Activated T-cell treated with anti-CD3 and anti-CD28 coated beads for 48 hours (primary cell): ENCODE results near the gene RNF217.
"Not testable (repeated sequence)": the region's sequence is repeated elsewhere in the genome, so short reads cannot be mapped to it uniquely, and the experiment has no call there.

Experiments
- DNase-seq: peaks from one replicate; pipeline ENCODE4 v3.0.0-alpha.2; 2020; ENCODE audit warnings: low read depth

Gene RNF217

GRCh38 chr6:125019281-125019680, 57.0 kb downstream of the RNF217 start:
- no peak for DNase-seq

DNA sequence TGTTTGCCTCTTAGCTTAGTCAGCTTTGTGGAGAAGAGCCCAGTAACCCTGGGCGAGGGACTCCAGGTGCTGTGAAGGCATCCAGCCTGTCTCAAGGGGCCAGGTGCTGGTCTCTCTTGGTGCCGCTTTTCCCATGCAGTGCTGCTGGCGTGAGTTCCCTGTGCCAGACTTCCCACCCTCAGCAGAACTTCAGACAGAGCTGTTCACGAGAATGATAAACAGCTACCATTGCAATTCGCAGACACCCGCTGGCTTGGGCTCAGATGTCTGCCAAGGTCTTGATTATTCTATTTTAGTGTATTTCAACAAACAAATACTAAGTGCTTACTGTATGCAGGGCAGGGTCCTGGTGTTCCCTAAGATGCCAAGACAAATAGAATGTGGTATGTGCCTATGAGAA, 57.7 kb downstream of the RNF217 start:
- DNase-seq, result no peak

DNA sequence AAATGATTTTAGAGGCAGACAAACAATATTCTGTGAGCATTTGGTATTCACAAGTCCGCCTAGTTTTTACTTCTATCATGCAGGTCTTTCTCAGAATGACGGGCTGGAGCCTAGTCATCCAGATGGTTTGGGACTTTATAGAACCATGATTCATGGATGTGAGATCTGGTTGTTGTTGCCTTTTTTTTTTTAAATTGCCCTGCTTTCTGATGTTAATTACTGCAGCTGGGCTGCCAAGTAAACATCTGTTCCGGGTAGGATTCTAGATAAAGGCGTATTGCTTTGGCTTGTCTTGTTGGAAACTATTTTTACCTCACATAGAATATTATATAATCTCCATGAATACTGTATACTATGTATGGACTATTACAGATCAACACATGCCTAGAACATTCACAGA, 58.1 kb downstream of the RNF217 start:
- no peak for DNase-seq

DNA sequence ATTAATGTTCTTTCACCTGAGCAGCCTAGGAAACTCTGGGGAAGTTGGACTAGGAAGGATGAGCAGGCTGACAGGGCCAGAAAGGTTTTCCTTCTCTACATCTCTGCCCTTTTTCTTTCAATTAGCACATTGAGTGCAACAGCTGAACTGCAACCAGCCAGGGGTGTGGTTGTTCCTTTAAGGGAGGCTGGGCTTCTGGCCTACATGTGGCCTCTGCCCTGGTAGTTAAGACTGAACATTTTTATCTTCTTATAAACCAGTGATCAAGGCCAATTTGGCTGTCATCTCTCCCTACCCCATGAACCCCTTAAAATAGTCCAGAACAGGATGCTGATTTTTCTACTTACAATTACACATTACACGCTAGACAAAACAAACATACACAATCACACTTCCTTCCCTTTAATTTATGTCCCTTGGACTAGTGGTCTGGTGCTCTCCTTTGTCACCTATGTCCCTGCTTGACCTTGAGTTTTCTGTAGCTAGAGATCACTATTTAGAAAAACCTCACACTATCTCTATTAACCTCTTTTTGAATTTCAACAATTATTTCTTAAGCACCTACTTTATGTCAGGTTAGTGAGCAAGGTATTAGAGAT, 60.3 kb downstream of the RNF217 start:
- DNase-seq, result no peak

GRCh38 chr6:125025164-125025854, 63.1 kb downstream of the RNF217 start:
- no peak for DNase-seq

- DNase-seq, result no peak
Measured at GRCh38 chr6:125027287-125027686, 65.0 kb downstream of the RNF217 start.

DNA sequence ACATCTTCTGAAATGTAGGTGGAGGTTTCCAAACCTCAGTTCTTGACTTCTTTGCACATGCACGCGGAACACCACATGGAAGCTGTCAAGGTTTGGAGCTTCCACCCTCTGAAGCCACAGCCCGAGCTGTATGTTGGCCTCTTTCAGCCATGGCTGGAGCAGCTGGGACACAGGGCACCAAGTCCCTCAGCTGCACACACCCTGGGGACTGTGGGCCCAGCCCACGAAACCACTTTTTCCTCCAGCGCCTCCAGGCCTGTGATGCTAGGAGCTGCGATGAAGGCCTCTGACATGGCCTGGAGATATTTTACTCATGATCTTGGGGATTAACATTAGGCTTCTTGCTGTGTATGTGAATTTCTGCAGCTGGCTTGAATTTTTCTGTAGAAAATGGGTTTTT, 68.7 kb downstream of the RNF217 start:
- no peak for DNase-seq

- DNase-seq, result no peak
Measured at GRCh38 chr6:125031385-125031784, 69.1 kb downstream of the RNF217 start.

- not testable (repeated sequence) for DNase-seq
Measured at GRCh38 chr6:125034929-125035328, 72.7 kb downstream of the RNF217 start.

DNA sequence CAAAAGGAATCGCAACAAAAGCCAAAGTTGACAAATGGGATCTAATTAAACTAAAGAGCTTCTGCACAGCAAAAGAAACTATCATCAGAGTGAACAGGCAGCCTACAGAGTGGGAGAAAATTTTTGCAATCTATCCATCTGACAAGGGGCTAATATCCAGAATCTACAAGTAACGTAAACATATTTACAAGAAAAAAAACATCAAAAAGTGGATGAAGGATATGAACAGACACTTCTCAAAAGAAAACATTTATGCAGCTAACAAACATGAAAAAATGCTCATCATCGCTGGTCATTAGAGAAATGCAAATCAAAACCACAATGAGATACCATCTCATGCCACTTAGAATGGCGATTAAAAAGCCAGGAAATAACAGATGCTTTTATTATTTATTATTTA, 74.2 kb downstream of the RNF217 start:
- DNase-seq, result not testable (repeated sequence)

GRCh38 chr6:125037827-125038226, 75.6 kb downstream of the RNF217 start:
- DNase-seq, result no peak

- no peak for DNase-seq
Measured at GRCh38 chr6:125038925-125039324, 76.7 kb downstream of the RNF217 start.

- DNase-seq, result no peak
Measured at GRCh38 chr6:125041740-125042459, 79.7 kb downstream of the RNF217 start.

DNA sequence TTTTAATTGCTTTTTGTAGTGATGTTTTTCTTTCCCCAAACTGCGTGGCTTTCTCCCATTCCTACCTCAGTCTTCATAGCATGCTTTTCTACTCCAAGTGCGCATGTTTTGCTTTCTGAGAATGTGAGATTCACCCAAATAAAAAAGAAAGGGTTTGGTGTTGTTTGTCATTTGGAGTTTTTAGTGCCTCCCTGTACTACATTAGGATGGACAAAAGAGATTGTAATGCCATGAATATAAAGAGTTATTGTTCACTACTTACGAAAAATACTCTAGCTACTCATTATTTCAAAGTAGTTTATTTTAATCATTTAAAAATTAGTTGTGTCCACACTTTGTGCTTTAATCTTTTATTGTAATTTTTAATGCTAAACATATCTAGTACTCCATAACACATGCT, 81.8 kb downstream of the RNF217 start:
- DNase-seq, result no peak

GRCh38 chr6:125044667-125045066, 82.4 kb downstream of the RNF217 start:
- no peak for DNase-seq

GRCh38 chr6:125046107-125046925, 84.1 kb downstream of the RNF217 start:
- DNase-seq, result no peak

GRCh38 chr6:125048274-125048673, 86.0 kb downstream of the RNF217 start:
- DNase-seq, result no peak

GRCh38 chr6:125050663-125051318, 88.6 kb downstream of the RNF217 start:
- no peak for DNase-seq

DNA sequence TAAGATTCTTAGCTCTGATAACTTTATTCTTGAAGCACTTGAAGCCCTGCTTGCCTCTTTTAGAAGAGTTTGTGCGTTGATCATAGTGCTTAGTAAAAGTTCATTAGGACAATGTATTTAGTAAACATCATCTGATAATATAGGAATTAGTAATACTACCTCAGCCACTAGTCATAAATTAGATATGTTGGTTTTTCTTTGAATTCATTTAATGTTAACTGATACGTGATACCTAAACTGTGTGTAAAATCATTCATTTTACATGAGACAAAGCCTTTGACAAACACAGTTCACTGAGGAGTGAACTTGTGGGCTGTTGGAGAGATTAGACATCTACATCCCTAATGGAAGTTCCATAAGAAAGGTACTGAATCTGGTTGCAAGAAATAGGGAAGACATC, 91.6 kb downstream of the RNF217 start:
- DNase-seq, result no peak

- DNase-seq, result no peak
Measured at GRCh38 chr6:125054331-125054730, 92.1 kb downstream of the RNF217 start.

- DNase-seq, result no peak
Measured at GRCh38 chr6:125057392-125058246, 95.4 kb downstream of the RNF217 start.
